ENCODE data around the gene WDR5. TPM values are rescaled to one million over a fixed set of nuclear protein-coding genes. Genes with fewer than 3 reads are reported as not detected.
A peak's percentile ranks its signal among the peaks of the same experiment; 100 is the strongest.

WDR5 gene
- total RNA-seq, 2 donors from 2014 or later = 18.3 to 18.4 TPM

DNA sequence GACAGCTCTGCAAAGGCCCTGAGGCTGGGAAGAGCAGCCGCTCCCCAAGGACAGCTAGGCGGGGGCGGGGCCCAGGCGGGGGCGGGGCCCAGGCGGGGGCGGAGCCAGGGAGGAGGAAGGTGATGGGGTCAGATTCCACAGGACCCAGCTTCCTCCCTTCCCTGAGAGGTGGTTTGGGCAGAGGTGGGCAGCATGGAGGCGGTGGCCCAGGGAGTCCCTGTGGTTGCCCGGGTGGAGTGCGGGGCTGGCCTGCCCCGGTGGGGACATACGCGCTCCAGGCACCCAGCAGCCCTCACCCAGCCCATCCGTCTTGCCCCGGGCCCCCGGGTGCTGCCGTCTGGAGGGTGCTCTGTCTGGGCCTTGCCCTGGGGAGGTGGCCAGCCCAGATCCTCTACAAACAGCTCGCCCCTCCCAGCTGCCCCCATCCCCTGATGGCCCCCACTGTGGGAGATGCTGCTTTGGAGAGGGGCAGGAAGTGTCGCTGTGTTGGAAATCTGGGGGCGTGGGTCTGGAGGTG lies 39.5 kb downstream of the WDR5 start:
- no peak for ATAC-seq
- peaks cover 5% of the 10 kb centered on the region for H3K4me1 Mint-ChIP-seq
- H3K4me3 Mint-ChIP-seq = no peak overlapping the region
- no peak overlapping the region for H3K27ac Mint-ChIP-seq
- no peaks in the 10 kb centered on the region for H3K36me3 Mint-ChIP-seq (ENCODE audit: low read depth)
- peaks cover 10% of the 10 kb centered on the region for H3K27me3 Mint-ChIP-seq
- H3K9me3 ChIP-seq (ENCODE audit: control insufficient read depth, low read length, poor library complexity, severe bottlenecking) = no peaks in the 10 kb centered on the region
- DNase-seq = no peak

DNA sequence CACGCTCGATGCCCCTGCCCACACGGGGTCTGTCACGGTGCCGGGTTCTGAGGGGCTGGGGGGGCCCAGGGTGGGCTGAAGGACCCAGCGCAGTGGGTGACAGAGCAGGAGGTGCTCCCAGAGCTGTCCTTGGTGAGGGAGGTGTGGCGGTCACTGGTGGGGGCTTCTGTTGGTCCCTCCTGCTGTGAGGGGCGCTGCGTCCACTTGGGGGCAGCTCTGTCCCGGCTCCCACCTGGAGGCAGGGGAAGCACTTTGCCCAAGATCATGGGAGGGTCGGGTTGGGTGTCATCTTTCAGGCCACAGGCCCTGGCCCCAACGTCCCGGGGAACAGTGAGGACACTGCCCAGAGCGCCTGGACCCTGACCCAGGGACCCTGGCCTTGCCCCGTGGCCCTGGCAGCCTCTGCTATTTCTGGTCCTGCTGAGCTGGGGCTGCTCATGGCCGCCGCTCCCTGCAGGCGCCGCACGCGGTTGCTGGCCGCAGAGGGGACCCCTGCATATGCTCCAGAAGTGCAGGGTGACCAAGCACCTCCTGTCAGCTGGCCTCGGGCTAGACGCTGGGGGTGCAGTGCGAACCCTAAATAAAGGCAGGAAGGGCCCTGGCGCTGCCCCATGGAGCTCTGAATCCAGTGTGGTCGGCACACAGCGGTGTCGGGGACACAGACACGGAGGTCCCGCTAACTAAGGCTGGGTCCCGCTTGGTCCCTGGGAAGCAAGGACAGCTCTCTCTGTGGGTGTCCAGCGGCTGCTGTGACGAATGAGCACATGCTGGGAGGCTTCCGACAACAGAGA lies 40.1 kb downstream of the WDR5 start:
- H3K9me3 ChIP-seq (ENCODE audit: control insufficient read depth, low read length, poor library complexity, severe bottlenecking) = no peaks in the 10 kb centered on the region
- DNase-seq (no peak), ATAC-seq (no peak)
- H3K27ac Mint-ChIP-seq = no peak overlapping the region
- H3K36me3 Mint-ChIP-seq (ENCODE audit: low read depth) = no peaks in the 10 kb centered on the region
- peaks cover 7% of the 10 kb centered on the region for H3K4me1 Mint-ChIP-seq
- peaks cover 13% of the 10 kb centered on the region for H3K27me3 Mint-ChIP-seq
- H3K4me3 Mint-ChIP-seq = no peak overlapping the region

GRCh38 chr9:134176599-134176968 lies 40.7 kb downstream of the WDR5 start:
- Mint-ChIP-seq H3K27me3 (peaks cover 14% of the 10 kb centered on the region), H3K4me1 (peaks cover 9% of the 10 kb centered on the region), H3K27ac (no peak overlapping the region), H3K36me3 (ENCODE audit: low read depth) (no peaks in the 10 kb centered on the region), H3K4me3 (no peak overlapping the region)
- ATAC-seq (no peak), DNase-seq (no peak)
- no peaks in the 10 kb centered on the region for H3K9me3 ChIP-seq (ENCODE audit: control insufficient read depth, low read length, poor library complexity, severe bottlenecking)

- DNase-seq (no peak), ATAC-seq (no peak)
- no peak overlapping the region for H3K27ac Mint-ChIP-seq
- peaks cover 14% of the 10 kb centered on the region for H3K27me3 Mint-ChIP-seq
- no peaks in the 10 kb centered on the region for H3K36me3 Mint-ChIP-seq (ENCODE audit: low read depth)
- H3K4me3 Mint-ChIP-seq = no peak overlapping the region
- H3K4me1 Mint-ChIP-seq = peaks cover 16% of the 10 kb centered on the region
- no peaks in the 10 kb centered on the region for H3K9me3 ChIP-seq (ENCODE audit: control insufficient read depth, low read length, poor library complexity, severe bottlenecking)
Measured at GRCh38 chr9:134177186-134177585, 41.3 kb downstream of the WDR5 start.

GRCh38 chr9:134177624-134178393 lies 41.9 kb downstream of the WDR5 start:
- H3K4me3 Mint-ChIP-seq = no peak overlapping the region
- no peak for ATAC-seq
- H3K27ac Mint-ChIP-seq = no peak overlapping the region
- no peaks in the 10 kb centered on the region for H3K9me3 ChIP-seq (ENCODE audit: control insufficient read depth, low read length, poor library complexity, severe bottlenecking)
- DNase-seq = no peak
- peaks cover 22% of the 10 kb centered on the region for H3K4me1 Mint-ChIP-seq
- H3K36me3 Mint-ChIP-seq (ENCODE audit: low read depth) = no peaks in the 10 kb centered on the region
- peaks cover 14% of the 10 kb centered on the region for H3K27me3 Mint-ChIP-seq

DNA sequence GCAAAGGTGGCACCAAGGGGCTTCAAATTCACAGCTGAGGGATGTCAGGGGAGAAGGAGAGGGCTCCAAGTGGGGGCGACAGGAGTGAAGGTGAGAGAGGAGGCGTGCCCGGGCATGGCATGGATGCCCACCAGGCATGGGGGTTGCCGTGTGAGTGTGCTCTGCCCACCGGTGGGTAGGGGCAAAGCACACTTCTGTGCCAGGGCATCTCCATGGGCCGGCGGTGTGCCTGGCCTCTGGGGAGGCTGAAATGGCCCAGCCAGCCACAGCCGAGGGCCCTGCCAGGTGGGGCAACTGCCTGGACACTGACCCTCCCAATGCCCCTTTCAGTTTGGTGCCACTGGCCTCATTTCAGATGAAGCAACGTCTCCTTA lies 42.5 kb downstream of the WDR5 start:
- DNase-seq = no peak
- no peak overlapping the region for H3K27ac Mint-ChIP-seq
- H3K9me3 ChIP-seq (ENCODE audit: control insufficient read depth, low read length, poor library complexity, severe bottlenecking) = no peaks in the 10 kb centered on the region
- H3K27me3 Mint-ChIP-seq = peaks cover 14% of the 10 kb centered on the region
- H3K4me3 Mint-ChIP-seq = no peak overlapping the region
- H3K4me1 Mint-ChIP-seq = peaks cover 23% of the 10 kb centered on the region
- H3K36me3 Mint-ChIP-seq (ENCODE audit: low read depth) = no peaks in the 10 kb centered on the region
- ATAC-seq = no peak

GRCh38 chr9:134178768-134179551 lies 43.1 kb downstream of the WDR5 start:
- Mint-ChIP-seq H3K4me1 (peaks cover 23% of the 10 kb centered on the region), H3K36me3 (ENCODE audit: low read depth) (no peaks in the 10 kb centered on the region), H3K4me3 (no peak overlapping the region), H3K27ac (no peak overlapping the region), H3K27me3 (peaks cover 14% of the 10 kb centered on the region)
- no peaks in the 10 kb centered on the region for H3K9me3 ChIP-seq (ENCODE audit: control insufficient read depth, low read length, poor library complexity, severe bottlenecking)
- ATAC-seq = no peak
- peak in 1 of 3 donors; percentile 6 for DNase-seq

DNA sequence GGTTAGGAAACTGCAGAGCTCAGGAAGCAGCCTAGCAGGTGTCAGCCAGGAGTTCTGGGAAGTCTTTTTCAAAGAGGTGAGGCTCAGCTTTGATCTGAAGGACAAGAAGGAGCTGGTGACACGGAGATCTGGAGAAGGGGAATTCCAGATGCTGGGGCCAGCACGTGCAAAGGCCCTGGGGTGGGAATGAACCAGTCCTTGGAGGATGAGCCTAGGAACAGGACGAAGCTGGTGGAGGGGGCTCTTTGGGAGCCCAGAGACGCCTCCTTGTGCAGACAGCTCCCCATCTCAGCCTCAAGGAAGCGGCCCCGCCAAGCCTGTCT lies 43.7 kb downstream of the WDR5 start:
- H3K27me3 Mint-ChIP-seq = peaks cover 14% of the 10 kb centered on the region
- peaks cover 23% of the 10 kb centered on the region for H3K4me1 Mint-ChIP-seq
- DNase-seq (no peak), ATAC-seq (no peak)
- H3K4me3 Mint-ChIP-seq = no peak overlapping the region
- H3K27ac Mint-ChIP-seq = no peak overlapping the region
- H3K36me3 Mint-ChIP-seq (ENCODE audit: low read depth) = no peaks in the 10 kb centered on the region
- H3K9me3 ChIP-seq (ENCODE audit: control insufficient read depth, low read length, poor library complexity, severe bottlenecking) = no peaks in the 10 kb centered on the region

DNA sequence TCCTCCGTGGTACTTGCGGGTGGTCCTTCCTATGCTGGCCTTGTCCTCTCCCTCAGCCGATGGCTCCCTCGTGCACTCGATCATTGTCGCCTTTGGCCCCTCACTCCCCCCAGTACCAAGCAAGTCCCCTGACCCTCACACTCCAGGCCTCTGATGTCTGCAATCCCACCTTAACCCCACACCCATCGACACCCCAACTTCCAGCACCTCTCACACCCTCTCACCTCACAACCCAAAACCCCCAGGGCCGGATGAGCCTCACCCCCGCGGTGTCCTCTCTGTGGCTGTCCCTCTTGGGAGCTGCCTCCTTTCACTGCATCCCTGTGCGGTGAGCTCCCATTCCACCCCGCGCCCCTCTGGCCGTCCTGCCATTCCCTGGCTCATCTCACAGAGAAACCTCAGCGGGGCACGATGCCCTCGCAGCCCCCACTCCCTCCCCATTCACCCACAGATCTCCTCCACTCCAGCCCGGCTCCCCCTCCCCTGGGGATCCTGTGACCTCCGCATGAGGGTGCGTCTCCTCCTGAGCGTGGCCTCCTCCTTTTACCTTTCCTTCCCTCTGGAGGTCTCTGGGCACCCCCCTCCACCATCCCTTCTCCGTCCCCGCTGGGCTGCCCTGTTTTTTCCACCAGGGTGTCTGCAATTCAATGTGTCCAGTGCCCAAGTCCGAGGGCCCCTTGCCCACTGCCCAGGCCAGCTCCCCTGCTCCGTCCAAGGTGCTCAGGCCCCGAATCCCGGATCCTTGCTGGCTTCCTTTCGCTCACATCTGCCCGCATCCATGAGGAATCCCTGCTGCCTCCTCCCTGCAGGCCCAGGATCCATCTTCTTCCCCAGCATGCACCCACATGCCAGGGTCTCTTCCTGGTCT lies 44.3 kb downstream of the WDR5 start:
- Mint-ChIP-seq H3K27ac (no peak overlapping the region), H3K4me3 (no peak overlapping the region), H3K27me3 (peaks cover 10% of the 10 kb centered on the region), H3K36me3 (ENCODE audit: low read depth) (no peaks in the 10 kb centered on the region), H3K4me1 (peaks cover 23% of the 10 kb centered on the region)
- peak in 1 of 3 donors; percentile 6 for DNase-seq
- ATAC-seq = no peak
- no peaks in the 10 kb centered on the region for H3K9me3 ChIP-seq (ENCODE audit: control insufficient read depth, low read length, poor library complexity, severe bottlenecking)

- Mint-ChIP-seq H3K27me3 (peaks cover 10% of the 10 kb centered on the region), H3K27ac (peak overlapping the region; percentile 81), H3K4me1 (peaks cover 27% of the 10 kb centered on the region), H3K36me3 (ENCODE audit: low read depth) (no peaks in the 10 kb centered on the region), H3K4me3 (no peak overlapping the region)
- no peak for ATAC-seq
- DNase-seq = peak in 1 of 3 donors; percentile 6
- no peaks in the 10 kb centered on the region for H3K9me3 ChIP-seq (ENCODE audit: control insufficient read depth, low read length, poor library complexity, severe bottlenecking)
Measured at GRCh38 chr9:134180786-134181647, 45.1 kb downstream of the WDR5 start.

DNA sequence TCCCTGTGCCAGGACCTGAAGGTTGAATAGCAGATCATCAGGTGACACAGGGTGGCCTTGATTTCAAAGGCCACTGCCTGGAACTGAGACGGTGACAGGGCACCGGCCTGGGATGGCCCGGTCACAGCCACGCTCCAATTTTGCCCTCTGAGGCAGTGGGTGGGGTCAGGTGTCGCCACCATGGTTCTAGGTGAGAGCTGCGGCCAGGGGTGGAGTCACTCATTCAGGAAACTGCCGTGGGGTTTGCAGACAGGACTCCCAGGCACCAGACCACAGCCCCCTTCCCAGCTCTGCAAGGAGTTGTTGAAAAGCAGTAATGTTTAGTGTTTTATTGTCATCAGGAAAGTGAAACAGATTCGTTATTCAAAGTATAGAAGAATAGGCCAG lies 45.8 kb downstream of the WDR5 start:
- Mint-ChIP-seq H3K27ac (peak overlapping the region; percentile 81), H3K36me3 (ENCODE audit: low read depth) (no peaks in the 10 kb centered on the region), H3K4me3 (peak overlapping the region; percentile 62), H3K4me1 (peaks cover 29% of the 10 kb centered on the region), H3K27me3 (peaks cover 10% of the 10 kb centered on the region)
- DNase-seq (no peak), ATAC-seq (no peak)
- H3K9me3 ChIP-seq (ENCODE audit: control insufficient read depth, low read length, poor library complexity, severe bottlenecking) = no peaks in the 10 kb centered on the region

GRCh38 chr9:134182554-134183085 lies 46.7 kb downstream of the WDR5 start:
- no peaks in the 10 kb centered on the region for H3K9me3 ChIP-seq (ENCODE audit: control insufficient read depth, low read length, poor library complexity, severe bottlenecking)
- peaks cover 29% of the 10 kb centered on the region for H3K4me1 Mint-ChIP-seq
- peaks cover 10% of the 10 kb centered on the region for H3K27me3 Mint-ChIP-seq
- peak overlapping the region; percentile 81 for H3K27ac Mint-ChIP-seq
- H3K36me3 Mint-ChIP-seq (ENCODE audit: low read depth) = no peaks in the 10 kb centered on the region
- H3K4me3 Mint-ChIP-seq = peak overlapping the region; percentile 62
- ATAC-seq (no peak), DNase-seq (peak in 1 of 3 donors; percentile 1)

All from T-helper 17 cell (primary cell).